ENCODE measurements around the gene EFNA2.

The EFNA2 gene

DNA sequence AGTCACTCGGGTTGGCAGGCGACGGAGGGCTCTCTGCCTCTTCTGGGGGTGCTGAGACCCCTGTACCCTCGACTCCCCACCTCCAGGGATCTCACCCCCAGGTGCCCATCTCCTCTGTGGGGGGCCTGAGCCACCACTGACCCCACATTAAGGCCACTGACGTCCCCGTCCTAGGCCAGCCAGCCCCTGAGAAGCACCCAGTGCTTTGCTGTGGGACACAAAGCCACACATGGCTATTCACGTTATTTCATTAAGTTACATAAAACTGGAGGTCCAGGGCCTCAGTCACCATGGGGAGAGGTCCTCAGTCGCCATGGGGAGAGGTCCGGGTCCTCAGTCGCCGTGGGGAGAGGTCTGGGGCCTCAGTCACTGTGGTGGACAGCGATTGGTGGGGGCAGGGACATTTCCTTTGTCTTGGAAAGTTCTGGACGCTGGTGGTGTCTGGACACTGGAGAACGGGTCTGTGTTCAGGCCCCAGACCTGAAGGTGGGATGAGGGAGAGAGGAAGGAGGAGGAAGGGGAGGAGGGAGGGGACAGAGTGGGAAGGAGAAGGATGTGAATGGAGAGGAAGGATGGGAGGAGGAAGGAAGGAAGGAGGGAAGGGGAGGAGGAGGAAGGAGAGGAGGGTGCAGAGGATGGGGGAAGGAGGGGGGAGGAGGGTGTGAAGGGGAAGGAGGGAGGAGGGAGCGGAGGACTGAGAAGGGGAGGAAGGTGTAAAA, 3.9 kb upstream of the EFNA2 start:
- H3K4me1 Mint-ChIP-seq: peaks cover 28% of the 10 kb centered on the region
- peaks cover 6% of the 10 kb centered on the region for H3K36me3 Mint-ChIP-seq
- no peak overlapping the region for H3K4me3 Mint-ChIP-seq
- H3K9me3 Mint-ChIP-seq: no peaks in the 10 kb centered on the region
- peaks cover 14% of the 10 kb centered on the region for H3K27me3 Mint-ChIP-seq
- peak overlapping the region; percentile 35 for H3K27ac Mint-ChIP-seq

DNA sequence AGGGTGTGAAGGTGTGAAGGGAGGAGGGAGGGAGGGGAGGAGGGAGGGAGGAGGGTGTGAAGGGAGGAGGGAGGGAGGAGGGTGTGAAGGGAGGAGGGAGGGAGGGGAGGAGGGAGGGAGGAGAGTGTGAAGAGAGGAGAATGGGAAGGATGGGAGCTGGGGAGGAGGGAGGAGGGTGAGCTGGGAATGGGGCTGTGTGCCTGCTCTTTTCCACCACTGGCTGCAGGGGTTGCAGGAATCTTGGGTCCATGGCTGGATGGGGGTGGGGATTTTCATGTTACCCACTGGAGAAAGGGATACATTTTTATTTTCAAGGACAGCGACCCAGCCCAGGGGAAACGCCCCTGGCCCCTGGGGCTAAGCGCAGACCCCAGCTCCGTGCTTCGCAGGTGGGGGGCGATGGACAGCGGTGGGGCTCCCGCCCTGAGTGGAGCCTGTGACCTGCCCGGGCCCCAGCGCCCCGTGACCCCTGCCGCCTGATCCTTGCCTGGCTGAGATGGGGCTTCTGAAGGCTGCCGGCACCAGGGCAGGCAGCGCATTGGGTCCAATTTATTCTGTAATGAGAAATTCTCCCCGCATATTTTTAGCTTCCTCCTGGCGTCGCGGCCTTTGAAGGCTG, 3.0 kb upstream of the EFNA2 start:
- H3K27ac Mint-ChIP-seq: no peak overlapping the region
- peaks cover 14% of the 10 kb centered on the region for H3K27me3 Mint-ChIP-seq
- no peaks in the 10 kb centered on the region for H3K9me3 Mint-ChIP-seq
- H3K36me3 Mint-ChIP-seq: peaks cover 6% of the 10 kb centered on the region
- peaks cover 25% of the 10 kb centered on the region for H3K4me1 Mint-ChIP-seq
- H3K4me3 Mint-ChIP-seq: no peak overlapping the region

DNA sequence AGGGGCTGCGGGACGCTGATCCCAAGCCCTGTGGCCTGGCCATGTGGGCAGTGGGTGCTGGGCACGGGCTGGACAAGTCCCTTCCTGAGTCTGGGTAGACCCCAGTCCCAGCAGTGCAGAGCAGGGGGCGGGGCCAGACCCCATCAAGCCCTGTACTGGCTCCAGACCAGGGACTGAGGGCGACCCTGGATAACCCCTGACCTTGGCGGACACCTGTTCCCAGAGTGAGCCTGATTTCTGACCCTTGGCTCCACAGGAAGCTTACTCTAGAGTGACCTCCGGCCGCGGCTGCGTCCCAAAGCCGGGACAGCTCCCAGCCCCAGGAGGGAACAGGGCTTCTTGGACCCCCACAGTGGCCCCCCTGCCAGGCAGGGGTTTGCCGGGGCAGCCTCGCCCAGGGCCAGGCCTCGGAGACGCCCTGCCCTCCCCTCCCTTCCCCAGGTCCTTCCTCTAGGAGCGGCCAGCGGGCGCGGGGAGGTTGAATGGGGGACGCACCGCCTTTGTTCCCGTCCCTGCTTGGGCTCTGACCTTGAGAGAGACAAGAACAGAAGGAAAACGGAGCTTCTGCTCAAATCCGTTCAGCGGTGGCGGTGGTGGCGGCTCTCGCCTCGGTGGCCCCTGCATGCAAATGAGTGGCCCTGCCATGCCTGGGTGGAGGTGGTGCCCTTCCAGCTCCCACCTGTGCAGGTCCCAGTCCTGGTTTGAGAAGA, 2.3 kb upstream of the EFNA2 start:
- peaks cover 14% of the 10 kb centered on the region for H3K27me3 Mint-ChIP-seq
- H3K4me3 Mint-ChIP-seq: no peak overlapping the region
- peaks cover 6% of the 10 kb centered on the region for H3K36me3 Mint-ChIP-seq
- peaks cover 20% of the 10 kb centered on the region for H3K4me1 Mint-ChIP-seq
- H3K9me3 Mint-ChIP-seq: no peaks in the 10 kb centered on the region
- no peak overlapping the region for H3K27ac Mint-ChIP-seq

DNA sequence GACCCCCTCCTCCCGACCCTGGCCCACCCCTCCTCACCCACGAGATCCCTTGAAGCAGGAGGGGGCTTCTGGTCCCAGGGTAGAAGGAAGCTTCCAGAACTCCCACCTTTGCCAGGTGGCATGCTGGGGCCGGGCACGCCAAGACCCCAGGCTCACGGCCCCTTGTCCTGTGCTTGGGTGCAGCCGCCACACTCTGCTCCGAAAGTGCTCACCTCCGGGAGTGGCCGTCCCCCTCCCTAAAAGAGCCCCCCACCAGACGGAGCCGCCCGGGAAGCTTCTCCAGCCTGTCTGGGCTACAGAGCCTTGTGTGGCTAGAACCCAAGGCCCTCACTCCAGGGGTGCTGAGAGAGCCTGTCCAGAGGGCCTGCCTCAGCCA, 1.8 kb upstream of the EFNA2 start:
- Mint-ChIP-seq H3K27ac (no peak overlapping the region), H3K27me3 (peaks cover 15% of the 10 kb centered on the region), H3K9me3 (no peaks in the 10 kb centered on the region), H3K4me3 (peak overlapping the region; percentile 36), H3K36me3 (peaks cover 6% of the 10 kb centered on the region), H3K4me1 (peaks cover 20% of the 10 kb centered on the region)

DNA sequence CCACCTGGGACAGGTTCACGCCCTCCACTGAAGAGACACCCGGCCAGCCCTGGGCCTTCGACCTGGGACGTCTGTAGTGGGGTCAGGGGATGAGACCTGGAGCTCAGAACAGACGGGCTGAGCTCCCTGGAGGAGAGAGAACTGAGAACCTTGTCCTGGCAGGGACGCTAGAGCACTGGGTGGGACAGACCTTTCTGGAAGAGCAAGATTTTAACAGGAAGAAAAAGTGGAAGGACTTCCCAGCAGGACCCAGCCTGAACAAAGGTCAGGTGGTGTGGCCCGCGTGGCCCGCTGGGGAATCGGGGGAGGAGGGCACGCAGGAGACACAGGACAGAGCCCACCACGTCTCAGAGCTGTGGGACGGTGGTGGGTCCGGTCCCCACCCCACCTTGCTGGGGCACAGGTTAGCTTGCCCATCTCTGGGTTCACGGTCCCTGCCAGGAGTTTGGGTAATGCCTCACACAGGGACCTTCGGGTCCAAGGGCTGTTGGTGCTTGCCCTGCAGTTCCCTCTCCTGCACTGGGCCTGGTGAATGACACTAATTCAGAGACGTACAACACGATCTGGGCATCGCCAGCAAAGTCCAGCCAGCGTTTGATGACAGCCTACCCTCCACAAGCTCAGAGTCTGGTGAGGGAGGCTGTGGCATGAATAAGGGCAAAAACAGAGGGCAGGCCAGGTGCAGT, 1.2 kb upstream of the EFNA2 start:
- Mint-ChIP-seq H3K36me3 (peaks cover 6% of the 10 kb centered on the region), H3K27ac (peak overlapping the region; percentile 82), H3K4me3 (peak overlapping the region; percentile 60), H3K4me1 (peaks cover 20% of the 10 kb centered on the region), H3K27me3 (peaks cover 18% of the 10 kb centered on the region), H3K9me3 (no peaks in the 10 kb centered on the region)

DNA sequence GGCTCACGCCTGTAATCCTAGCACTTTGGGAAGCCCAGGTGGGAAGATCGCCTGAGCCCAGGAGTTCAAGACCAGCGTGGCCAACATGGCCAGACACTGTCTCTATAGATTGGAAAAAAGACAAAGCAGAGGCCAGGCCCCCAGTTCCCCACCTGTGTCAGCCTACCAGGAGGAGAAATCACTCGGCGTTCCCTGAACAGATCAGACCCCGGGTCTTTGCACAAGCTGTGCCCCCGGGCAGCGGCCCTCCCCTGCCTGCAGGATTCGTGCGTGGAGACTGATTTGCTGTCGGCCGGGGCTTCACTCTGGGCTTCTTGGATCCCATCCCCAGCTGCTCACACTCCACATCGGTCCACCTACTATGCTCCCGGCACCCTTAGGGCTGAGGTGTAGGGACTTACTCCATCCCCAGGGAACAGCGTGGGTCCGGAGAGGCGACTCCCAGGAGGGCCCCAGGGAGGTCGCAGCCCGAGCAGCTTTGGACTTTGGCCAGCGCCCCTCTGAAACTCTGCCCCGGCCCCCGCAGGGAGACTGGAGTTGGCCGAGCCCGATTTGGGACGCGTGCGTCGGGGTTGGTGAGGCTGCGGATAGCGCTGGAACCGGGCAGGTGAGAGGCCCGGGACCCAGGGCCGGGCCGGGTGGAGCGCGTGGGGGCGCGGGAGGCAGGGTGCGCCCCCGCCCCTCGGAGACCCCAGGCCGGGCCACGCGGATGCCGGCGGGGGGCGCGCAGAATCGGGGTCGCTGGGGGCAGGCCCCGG, 515 bp upstream of the EFNA2 start:
- peaks cover 2% of the 10 kb centered on the region for H3K36me3 Mint-ChIP-seq
- no peaks in the 10 kb centered on the region for H3K9me3 Mint-ChIP-seq
- peaks cover 14% of the 10 kb centered on the region for H3K4me1 Mint-ChIP-seq
- H3K4me3 Mint-ChIP-seq: peak overlapping the region; percentile 60
- H3K27ac Mint-ChIP-seq: no peak overlapping the region
- H3K27me3 Mint-ChIP-seq: peaks cover 18% of the 10 kb centered on the region

DNA sequence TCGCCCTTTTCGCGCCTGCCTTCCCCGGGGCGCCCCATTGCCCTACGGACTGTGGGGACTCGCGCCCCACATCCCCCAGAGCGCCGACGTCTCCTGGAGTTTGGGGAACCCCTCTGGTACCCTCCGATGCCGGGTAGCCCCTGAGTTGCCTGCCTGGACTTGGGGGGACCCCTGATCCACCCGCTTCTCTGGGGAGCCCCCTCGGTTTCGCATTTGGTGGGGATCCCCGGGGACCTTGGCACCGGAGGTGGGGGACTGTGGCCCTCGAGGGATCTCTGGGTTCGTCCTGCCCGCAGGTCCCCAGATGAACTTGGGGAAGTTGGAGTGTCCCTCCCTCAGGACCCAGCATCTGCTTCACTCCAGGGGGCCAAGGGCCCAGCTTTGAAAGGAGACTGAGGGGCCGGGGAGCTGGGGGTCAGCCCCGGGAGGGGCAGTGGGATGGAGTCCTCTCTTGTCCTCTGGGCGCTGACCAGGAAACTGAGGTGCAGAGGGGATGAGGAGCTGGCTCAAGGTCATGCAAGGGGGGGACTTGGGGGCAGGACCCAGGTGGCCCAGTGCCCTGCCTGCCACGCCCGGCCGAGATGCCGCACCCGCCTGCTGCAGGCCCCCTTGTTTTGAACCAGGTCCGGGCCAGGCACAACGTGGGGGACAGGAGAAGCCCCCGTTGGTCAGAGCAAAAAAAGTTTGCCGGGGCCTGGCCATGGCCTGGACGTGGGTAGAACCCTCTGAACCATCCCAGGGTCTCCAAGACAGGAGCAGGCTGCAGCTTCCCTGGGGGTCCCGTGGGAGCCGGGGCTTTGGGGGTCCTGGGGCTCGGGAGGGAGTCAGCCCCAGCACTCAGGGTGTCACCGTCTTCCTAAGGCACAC, 1.0 kb downstream of the EFNA2 start:
- peaks cover 18% of the 10 kb centered on the region for H3K27me3 Mint-ChIP-seq
- no peaks in the 10 kb centered on the region for H3K9me3 Mint-ChIP-seq
- peaks cover 10% of the 10 kb centered on the region for H3K4me1 Mint-ChIP-seq
- no peaks in the 10 kb centered on the region for H3K36me3 Mint-ChIP-seq
- H3K4me3 Mint-ChIP-seq: peak overlapping the region; percentile 42
- H3K27ac Mint-ChIP-seq: no peak overlapping the region

DNA sequence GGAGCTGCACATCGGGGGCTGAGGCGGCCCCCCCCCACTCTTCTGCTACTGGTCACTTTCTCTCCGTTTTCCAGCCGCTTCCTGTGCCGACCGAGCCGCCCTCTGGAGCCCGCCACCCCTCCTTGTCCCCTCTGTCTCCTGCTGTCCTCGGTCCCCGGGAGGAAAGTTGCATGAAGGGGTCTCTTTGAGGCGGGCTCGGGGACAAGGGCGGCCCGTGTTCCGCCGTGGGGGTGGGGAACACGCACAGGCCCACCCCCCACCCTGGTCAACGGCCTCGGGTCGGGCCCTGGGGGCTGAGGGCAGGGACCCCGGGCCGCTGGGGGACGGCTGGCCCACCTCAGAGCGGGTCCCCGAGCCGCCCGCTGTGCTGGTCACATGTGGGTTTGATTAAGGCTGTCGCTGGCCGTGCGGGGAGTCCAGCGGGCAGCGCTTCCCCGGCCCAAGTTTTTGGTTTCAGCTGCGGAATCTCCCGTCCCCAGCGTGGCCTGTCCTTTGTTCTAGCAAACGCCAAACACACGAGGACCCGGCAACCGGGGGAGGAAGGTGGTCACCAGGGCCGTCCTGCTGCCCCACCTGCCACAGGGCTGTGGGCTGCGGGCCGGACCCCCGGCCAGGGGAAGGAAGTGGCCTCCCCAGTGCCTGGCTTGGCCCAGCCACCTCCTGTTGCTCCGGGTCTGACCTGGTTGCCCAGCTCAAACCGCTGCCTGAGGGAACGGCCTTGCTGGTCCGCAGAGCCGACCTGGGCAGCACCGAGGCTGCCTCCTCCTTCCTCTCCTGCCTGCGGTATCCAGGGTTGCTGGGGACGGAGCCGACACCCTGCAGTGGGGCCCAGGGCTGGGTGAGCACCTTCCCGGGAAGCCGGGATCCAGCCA, 1.9 kb downstream of the EFNA2 start:
- H3K27me3 Mint-ChIP-seq: peaks cover 22% of the 10 kb centered on the region
- H3K4me3 Mint-ChIP-seq: no peak overlapping the region
- peaks cover 10% of the 10 kb centered on the region for H3K4me1 Mint-ChIP-seq
- no peak overlapping the region for H3K27ac Mint-ChIP-seq
- H3K9me3 Mint-ChIP-seq: no peaks in the 10 kb centered on the region
- no peaks in the 10 kb centered on the region for H3K36me3 Mint-ChIP-seq

DNA sequence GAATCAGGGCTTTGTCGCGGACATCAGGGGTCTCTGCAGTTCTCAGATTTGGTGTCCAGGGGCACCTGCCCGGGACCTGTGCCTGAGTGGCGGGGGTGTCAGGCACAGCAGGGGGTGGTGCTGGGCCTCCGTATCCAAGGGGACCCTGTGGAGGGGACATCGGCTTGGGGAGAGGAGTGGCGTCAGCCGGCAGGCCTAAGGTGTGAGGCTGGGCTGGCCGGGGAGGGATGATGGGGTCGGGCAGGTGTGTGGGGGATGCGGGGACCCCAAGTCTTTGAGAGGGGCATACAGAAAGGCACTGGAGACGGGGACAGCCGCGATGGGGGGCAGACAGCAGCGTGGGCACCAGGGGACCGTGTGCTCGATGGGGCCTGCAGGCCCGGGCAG, 2.5 kb downstream of the EFNA2 start:
- no peak overlapping the region for H3K27ac Mint-ChIP-seq
- no peaks in the 10 kb centered on the region for H3K9me3 Mint-ChIP-seq
- H3K4me1 Mint-ChIP-seq: peaks cover 10% of the 10 kb centered on the region
- H3K27me3 Mint-ChIP-seq: peaks cover 23% of the 10 kb centered on the region
- H3K36me3 Mint-ChIP-seq: no peaks in the 10 kb centered on the region
- H3K4me3 Mint-ChIP-seq: no peak overlapping the region

DNA sequence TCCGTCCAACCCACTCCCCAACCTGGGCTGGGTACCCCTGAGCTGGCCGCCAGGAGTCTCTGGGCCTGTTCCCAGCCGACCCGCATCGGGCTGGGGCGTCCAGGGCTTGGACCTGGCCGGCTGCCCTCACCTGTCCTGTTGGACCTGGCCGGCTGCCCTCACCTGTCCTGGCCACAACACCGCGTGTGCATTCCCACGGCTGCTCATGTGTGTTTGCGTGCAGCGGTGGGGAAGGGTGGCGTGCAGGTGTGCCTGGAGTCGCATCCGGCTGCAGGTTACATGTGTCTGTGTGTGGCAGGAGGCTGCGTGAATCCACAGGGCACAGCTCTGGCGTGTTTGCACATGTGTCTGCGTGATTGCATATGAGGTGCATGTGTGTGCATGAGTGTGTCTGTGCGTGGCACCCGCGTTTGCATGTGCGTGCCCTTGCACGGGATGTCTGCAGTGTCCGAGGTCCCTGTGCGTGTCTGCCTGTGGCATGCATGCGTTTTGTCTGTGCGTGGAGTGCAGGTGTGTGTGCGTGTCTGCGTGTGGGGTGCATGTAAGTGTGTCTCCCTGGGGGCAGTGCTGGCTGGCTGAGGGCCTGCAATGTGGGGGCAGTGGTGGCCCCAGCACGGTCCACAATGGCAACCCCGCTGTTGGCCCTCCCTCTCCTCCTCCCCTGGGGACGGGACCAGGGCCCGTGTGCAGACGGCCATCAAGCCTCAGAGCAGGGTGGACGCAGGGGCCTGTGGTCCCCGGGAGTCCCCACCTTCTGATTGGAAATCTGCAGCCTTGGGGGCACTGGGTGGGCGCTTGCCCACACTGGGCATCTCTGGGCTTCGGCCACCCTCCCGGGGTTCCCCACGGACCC, 3.4 kb downstream of the EFNA2 start:
- Mint-ChIP-seq H3K4me3 (no peak overlapping the region), H3K9me3 (no peaks in the 10 kb centered on the region), H3K4me1 (peaks cover 10% of the 10 kb centered on the region), H3K36me3 (no peaks in the 10 kb centered on the region), H3K27ac (no peak overlapping the region), H3K27me3 (peaks cover 21% of the 10 kb centered on the region)

DNA sequence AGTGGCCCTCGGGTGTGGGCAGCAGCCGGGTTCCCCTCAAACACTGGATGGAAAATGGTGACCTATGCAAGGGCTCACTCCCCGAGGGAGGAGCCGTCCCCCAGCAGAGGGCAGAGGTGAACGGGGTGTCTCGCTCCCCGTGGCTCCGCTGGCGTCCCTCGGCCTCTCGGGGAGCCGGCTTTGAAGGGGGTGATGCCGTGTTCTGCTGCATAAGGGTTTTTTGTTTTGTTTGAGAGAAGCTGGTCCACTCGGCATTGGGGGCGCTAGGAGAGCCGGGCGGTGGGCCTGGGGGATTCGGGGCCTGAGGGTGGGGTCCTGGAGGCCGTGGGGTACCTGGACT, 4.0 kb downstream of the EFNA2 start:
- Mint-ChIP-seq H3K27ac (no peak overlapping the region), H3K27me3 (peaks cover 20% of the 10 kb centered on the region), H3K9me3 (no peaks in the 10 kb centered on the region), H3K4me1 (peaks cover 6% of the 10 kb centered on the region), H3K4me3 (no peak overlapping the region), H3K36me3 (no peaks in the 10 kb centered on the region)

DNA sequence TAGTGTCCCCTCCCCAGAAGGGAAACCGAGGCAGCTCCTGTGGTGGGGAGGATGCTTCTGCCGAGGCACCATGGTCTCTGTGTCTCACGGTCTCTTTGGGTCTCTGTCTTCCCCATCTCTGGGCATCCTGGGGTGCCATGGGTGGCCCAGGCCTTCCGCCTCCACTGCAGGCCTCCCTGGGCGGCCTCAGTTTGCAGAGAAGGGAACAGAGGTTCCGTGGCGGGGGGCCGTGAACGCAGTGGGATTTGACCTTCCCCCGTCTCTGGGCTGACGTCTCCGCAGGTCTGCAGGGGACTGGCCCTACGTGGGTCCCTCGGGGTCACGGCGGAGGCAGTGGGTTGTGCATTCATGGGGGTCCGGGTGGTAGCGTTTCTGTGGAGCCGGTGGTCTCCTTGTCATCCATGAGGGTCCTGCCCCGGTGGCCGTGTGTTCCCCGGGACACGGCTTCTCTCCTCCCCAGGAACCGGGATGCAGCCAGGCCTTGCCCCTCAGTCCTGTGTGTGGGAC, 4.6 kb downstream of the EFNA2 start:
- Mint-ChIP-seq H3K27me3 (peaks cover 17% of the 10 kb centered on the region), H3K36me3 (no peaks in the 10 kb centered on the region), H3K27ac (no peak overlapping the region), H3K9me3 (no peaks in the 10 kb centered on the region), H3K4me3 (no peak overlapping the region), H3K4me1 (peaks cover 3% of the 10 kb centered on the region)

All from activated naive CD4-positive, alpha-beta T cell treated with anti-CD3 and anti-CD28 coated beads, Interleukin-2, amount 50 U/mL, for 24 hours (primary cell).